Measurements from ENCODE around the gene TMPRSS3.

Gene TMPRSS3

DNA sequence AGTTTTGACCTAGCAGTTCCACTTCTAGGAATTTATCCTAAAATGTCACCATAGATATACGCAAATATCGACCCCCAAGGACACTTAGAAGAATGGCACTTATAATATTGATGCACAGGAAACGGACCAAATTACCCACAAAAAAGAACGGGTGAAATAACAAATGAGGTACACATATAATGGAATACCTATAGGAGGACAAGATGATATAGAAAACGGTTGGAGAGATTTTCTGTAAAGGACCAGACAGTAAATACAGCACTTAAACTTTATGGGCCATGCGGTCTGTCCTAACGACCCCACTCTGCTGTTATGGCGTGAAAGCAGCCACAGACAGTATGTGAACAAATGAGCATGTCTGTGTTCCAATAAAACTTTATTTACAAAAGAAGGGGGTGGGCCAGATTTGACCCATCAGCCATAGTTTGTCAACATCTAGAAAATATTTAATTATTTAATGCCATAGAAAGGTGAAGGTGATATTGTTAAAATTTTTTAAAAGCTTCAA is 2.4 kb downstream of the TMPRSS3 start:
- H3K4me3 ChIP-seq (ENCODE audit: low read depth, low read length) = no peak overlapping the region
- no peak for DNase-seq
- no peaks in the 10 kb centered on the region for H3K27me3 ChIP-seq (ENCODE audit: insufficient read depth, low read depth, severe bottlenecking)
- TF ChIP-seq, protein P1, sequence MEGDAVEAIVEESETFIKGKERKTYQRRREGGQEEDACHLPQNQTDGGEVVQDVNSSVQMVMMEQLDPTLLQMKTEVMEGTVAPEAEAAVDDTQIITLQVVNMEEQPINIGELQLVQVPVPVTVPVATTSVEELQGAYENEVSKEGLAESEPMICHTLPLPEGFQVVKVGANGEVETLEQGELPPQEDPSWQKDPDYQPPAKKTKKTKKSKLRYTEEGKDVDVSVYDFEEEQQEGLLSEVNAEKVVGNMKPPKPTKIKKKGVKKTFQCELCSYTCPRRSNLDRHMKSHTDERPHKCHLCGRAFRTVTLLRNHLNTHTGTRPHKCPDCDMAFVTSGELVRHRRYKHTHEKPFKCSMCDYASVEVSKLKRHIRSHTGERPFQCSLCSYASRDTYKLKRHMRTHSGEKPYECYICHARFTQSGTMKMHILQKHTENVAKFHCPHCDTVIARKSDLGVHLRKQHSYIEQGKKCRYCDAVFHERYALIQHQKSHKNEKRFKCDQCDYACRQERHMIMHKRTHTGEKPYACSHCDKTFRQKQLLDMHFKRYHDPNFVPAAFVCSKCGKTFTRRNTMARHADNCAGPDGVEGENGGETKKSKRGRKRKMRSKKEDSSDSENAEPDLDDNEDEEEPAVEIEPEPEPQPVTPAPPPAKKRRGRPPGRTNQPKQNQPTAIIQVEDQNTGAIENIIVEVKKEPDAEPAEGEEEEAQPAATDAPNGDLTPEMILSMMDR (IDR thresholded peaks at IDR 0.05; ENCODE audit: low read depth, low read length) = no peak
- H3K36me3 ChIP-seq = no peaks in the 10 kb centered on the region
- no peak overlapping the region for H3K27ac ChIP-seq
- H3K9me3 ChIP-seq (ENCODE audit: severe bottlenecking) = peaks cover 4% of the 10 kb centered on the region

DNA sequence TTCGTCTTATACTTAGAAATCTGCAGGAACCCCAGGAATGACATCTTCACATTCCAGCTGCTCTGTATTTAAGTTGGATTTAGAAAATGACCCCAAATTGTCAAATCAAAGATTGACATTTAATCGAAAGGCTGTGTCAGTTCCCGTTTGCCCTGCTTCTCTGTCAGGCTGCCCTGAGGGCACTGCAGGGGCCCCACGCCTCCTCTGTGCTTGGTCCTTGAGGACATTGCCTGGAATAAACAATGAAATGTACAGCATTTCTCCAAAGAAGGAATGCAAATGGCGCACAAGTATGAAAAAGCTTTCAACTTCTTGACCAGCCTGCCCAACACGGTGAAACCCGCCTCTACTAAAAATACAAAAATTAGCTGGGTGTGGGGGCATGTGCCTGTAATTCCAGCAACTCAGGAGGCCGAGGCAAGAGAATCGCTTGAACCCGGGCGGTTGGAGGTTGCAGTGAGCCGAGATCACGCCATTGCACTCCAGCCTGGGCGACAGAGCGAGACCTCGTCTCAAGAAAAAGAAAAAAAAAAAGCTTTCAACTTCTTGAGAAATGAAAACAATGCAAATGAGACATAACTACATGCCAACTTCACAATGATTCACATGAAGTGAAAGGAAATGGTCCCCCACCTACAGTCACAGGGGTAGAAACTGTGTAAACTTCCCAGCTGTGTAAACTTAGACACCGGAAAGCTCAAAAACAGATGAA is 3.0 kb downstream of the TMPRSS3 start:
- TF ChIP-seq, protein P1 (IDR thresholded peaks at IDR 0.05; ENCODE audit: low read depth, low read length) = no peak
- Histone ChIP-seq H3K9me3 (ENCODE audit: severe bottlenecking) (peaks cover 4% of the 10 kb centered on the region), H3K27me3 (ENCODE audit: insufficient read depth, low read depth, severe bottlenecking) (no peaks in the 10 kb centered on the region), H3K4me3 (ENCODE audit: low read depth, low read length) (no peak overlapping the region), H3K36me3 (no peaks in the 10 kb centered on the region), H3K27ac (no peak overlapping the region)
- no peak for DNase-seq

DNA sequence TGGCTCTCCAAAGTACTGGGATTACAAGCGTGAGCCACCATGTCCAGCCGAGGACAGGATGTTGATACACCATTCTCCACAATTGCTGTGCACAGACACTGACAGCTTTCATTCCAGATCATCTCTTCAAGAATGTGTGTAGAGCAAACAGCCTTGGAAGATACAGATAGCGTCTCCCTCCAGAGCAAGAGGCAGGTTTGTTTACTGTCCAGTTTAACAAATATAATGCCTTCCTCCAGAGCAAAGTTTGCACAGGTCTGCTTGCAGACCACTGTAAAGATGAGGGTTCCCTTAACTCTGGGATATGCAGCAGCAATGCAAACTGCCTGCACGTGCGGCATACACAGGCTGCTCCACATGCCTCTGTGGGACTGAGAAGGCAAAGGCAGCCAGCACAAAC is 4.6 kb downstream of the TMPRSS3 start:
- no peaks in the 10 kb centered on the region for H3K36me3 ChIP-seq
- H3K27me3 ChIP-seq (ENCODE audit: insufficient read depth, low read depth, severe bottlenecking) = no peaks in the 10 kb centered on the region
- no peak for DNase-seq
- TF ChIP-seq, protein P1 (IDR thresholded peaks at IDR 0.05; ENCODE audit: low read depth, low read length) = no peak
- H3K27ac ChIP-seq = no peak overlapping the region
- H3K4me3 ChIP-seq (ENCODE audit: low read depth, low read length) = no peak overlapping the region
- peaks cover 4% of the 10 kb centered on the region for H3K9me3 ChIP-seq (ENCODE audit: severe bottlenecking)

DNA sequence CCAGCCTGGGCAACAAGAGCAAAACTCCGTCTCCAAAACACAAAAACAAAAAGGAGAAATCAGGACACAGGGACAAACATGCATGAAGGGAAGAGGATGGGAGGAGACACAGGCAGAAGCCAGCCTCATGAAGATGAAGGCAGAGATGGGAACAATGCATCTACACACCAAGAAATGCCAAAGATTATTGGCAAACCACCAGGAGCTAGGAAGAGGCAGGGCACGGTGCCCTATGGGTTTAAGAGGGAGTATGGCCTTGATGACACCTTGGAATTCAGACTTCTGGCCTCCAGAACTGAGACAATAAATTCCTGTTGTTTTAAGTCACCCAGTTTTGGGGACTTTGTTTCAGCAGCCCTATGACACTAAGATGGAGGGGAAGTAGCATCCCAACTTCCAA is 5.2 kb downstream of the TMPRSS3 start:
- Histone ChIP-seq H3K27ac (no peak overlapping the region), H3K27me3 (ENCODE audit: insufficient read depth, low read depth, severe bottlenecking) (no peaks in the 10 kb centered on the region), H3K36me3 (no peaks in the 10 kb centered on the region), H3K9me3 (ENCODE audit: severe bottlenecking) (peaks cover 4% of the 10 kb centered on the region), H3K4me3 (ENCODE audit: low read depth, low read length) (no peak overlapping the region)
- no peak for DNase-seq
- TF ChIP-seq, protein P1 (IDR thresholded peaks at IDR 0.05; ENCODE audit: low read depth, low read length) = no peak

DNA sequence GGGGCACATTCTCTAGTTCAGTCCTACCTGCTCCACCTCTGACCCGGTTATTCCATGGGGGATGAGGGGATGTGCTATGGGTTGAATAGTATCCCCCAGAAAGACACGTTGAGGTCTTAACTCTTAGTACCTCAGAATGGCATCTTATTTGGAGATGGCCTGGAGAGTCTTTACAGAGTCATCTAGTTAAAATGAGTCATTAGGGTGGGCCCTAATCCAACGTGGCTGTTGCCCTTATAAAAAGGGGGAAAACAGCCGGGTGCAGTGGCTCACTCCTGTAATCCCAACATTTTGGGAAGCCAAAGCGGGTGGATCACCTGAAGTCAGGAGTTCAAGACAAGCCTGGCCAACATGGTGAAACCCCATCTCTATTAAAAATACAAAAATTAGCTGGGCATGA is 5.7 kb downstream of the TMPRSS3 start:
- Histone ChIP-seq H3K9me3 (ENCODE audit: severe bottlenecking) (peaks cover 4% of the 10 kb centered on the region), H3K27me3 (ENCODE audit: insufficient read depth, low read depth, severe bottlenecking) (no peaks in the 10 kb centered on the region), H3K36me3 (no peaks in the 10 kb centered on the region), H3K4me3 (ENCODE audit: low read depth, low read length) (no peak overlapping the region), H3K27ac (no peak overlapping the region)
- no peak for DNase-seq
- TF ChIP-seq, protein P1 (IDR thresholded peaks at IDR 0.05; ENCODE audit: low read depth, low read length) = no peak

DNA sequence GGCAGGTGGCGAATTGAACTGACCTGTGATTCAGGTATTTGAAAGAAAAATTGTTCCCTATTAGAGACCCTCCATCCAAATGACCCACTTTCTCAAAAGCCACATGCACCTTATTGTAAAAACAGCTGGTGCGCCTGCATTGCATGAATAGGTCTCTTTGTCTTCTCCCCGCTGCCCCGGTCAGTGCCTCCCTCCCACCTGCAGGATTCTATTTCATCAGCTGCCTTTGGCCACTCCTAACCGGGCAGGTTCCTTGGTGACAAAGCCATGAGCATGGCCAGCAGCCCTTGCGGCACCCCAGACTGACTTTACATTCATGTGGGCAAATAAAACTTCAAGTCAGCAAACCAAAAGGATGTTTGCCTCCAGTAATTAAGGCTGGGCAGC is 6.4 kb downstream of the TMPRSS3 start:
- Histone ChIP-seq H3K4me3 (ENCODE audit: low read depth, low read length) (no peak overlapping the region), H3K36me3 (no peaks in the 10 kb centered on the region), H3K27me3 (ENCODE audit: insufficient read depth, low read depth, severe bottlenecking) (no peaks in the 10 kb centered on the region), H3K9me3 (ENCODE audit: severe bottlenecking) (peaks cover 4% of the 10 kb centered on the region), H3K27ac (no peak overlapping the region)
- no peak for DNase-seq
- TF ChIP-seq, protein P1 (IDR thresholded peaks at IDR 0.05; ENCODE audit: low read depth, low read length) = no peak

All from WERI-Rb-1 (cell line).